Measurements from ENCODE around the gene PSMD2.

PSMD2 gene

GRCh38 chr3:184282941-184283340 lies 16.1 kb upstream of the PSMD2 start:
- no peak for DNase-seq

- no peak for DNase-seq
Observed at GRCh38 chr3:184283681-184284080, 15.4 kb upstream of the PSMD2 start.

- peak; percentile 49 to 74 for DNase-seq
Observed at GRCh38 chr3:184284696-184285095, 14.3 kb upstream of the PSMD2 start.

- peak; percentile 38 to 39 for DNase-seq
Observed at GRCh38 chr3:184289426-184289938, 9.6 kb upstream of the PSMD2 start.

- no peak for DNase-seq
Observed at GRCh38 chr3:184290331-184290730, 8.7 kb upstream of the PSMD2 start.

GRCh38 chr3:184291044-184291737 lies 7.8 kb upstream of the PSMD2 start:
- no peak for DNase-seq

- no peak for DNase-seq
Observed at GRCh38 chr3:184291738-184292445, 7.1 kb upstream of the PSMD2 start.

- no peak for DNase-seq
Observed at GRCh38 chr3:184295771-184296170, 3.3 kb upstream of the PSMD2 start.

- no peak for DNase-seq
Observed at GRCh38 chr3:184296616-184297015, 2.4 kb upstream of the PSMD2 start.

GRCh38 chr3:184299488-184300377 lies 692 bp downstream of the PSMD2 start:
- DNase-seq = no peak

GRCh38 chr3:184300378-184300720 lies 1.3 kb downstream of the PSMD2 start:
- DNase-seq = no peak

- DNase-seq = no peak
Observed at GRCh38 chr3:184305577-184305976, 6.5 kb downstream of the PSMD2 start.

- no peak for DNase-seq
Observed at GRCh38 chr3:184306341-184306972, 7.4 kb downstream of the PSMD2 start.

- DNase-seq = no peak
Observed at GRCh38 chr3:184307915-184308314, 8.9 kb downstream of the PSMD2 start.

- DNase-seq = no peak
Observed at GRCh38 chr3:184308744-184309143, 9.7 kb downstream of the PSMD2 start.

- DNase-seq = no peak
Observed at GRCh38 chr3:184311633-184312032, 12.6 kb downstream of the PSMD2 start.

- peak; percentile 81 to 91 for DNase-seq
Observed at GRCh38 chr3:184314363-184314699, 15.3 kb downstream of the PSMD2 start, which contains the start of gene EIF4G1. Gene EIF4G1, plus strand, starts transcription at chr3:184314606. Its CDS starts 1,191 bp downstream, at chr3:184315797.

- DNase-seq = no peak
Observed at GRCh38 chr3:184314700-184315542, 15.9 kb downstream of the PSMD2 start.

- DNase-seq = no peak
Observed at GRCh38 chr3:184315543-184315867, 16.5 kb downstream of the PSMD2 start.

- no peak for DNase-seq
Observed at GRCh38 chr3:184315871-184316661, 17.0 kb downstream of the PSMD2 start.

- no peak for DNase-seq
Observed at GRCh38 chr3:184316792-184317191, 17.8 kb downstream of the PSMD2 start.
